Fibroblast of lung (primary cell): Measurements from ENCODE around the gene SRGAP2B. TPM values are rescaled to one million over a fixed set of nuclear protein-coding genes. Genes with fewer than 3 reads are reported as not detected.
"Not testable (repeated sequence)": the region's sequence is repeated elsewhere in the genome, so short reads cannot be mapped to it uniquely, and the experiment has no call there.

Source experiments
- DNase-seq, 2 donors: peaks; one replicate each; pipeline versions ENCODE4 v3.0.0 to v3.0.0-alpha.2; 2010; ENCODE audit warnings: low read depth in 2 of 2
- H2AFZ ChIP-seq: 2 replicates; pipeline ENCODE4 v1.5.1; 2012; ENCODE audit warnings: low read length, control low read depth, inconsistent platforms
- H3K27ac ChIP-seq: 2 replicates; pipeline ENCODE4 v1.5.1; 2011; ENCODE audit warnings: low read length, control low read depth; ENCODE audit not compliant: insufficient read depth
- H3K27me3 ChIP-seq: 2 replicates; pipeline ENCODE4 v1.5.1; 2011; ENCODE audit warnings: mild to moderate bottlenecking, low read length; ENCODE audit not compliant: control insufficient read depth, insufficient read depth
- H3K36me3 ChIP-seq: 2 replicates; pipeline ENCODE4 v1.5.1; 2011; ENCODE audit warnings: low read length; ENCODE audit not compliant: control insufficient read depth, insufficient read depth
- H3K4me1 ChIP-seq: 2 replicates; pipeline ENCODE4 v1.5.1; 2011; ENCODE audit warnings: low read length; ENCODE audit not compliant: control insufficient read depth, insufficient read depth; ENCODE audit errors: extremely low read depth
- H3K4me2 ChIP-seq: 2 replicates; pipeline ENCODE4 v1.5.1; 2011; ENCODE audit warnings: low read length, control low read depth; ENCODE audit not compliant: insufficient read depth; ENCODE audit errors: extremely low read depth
- H3K4me3 ChIP-seq, 4 experiments: fragments of 200-600 bp in 1 of 4; sonication (generic) in 1 of 4; replicated peaks in 1 of 4; 2 replicates each; pipeline ENCODE4 v1.5.1; 2011 to 2016; ENCODE audit warnings: low read length in 4 of 4, low read depth in 3 of 4, mild to moderate bottlenecking in 3 of 4, control low read depth in 2 of 4, inconsistent platforms in 1 of 4, mixed read lengths in 1 of 4; ENCODE audit not compliant: insufficient read depth in 1 of 4; ENCODE audit errors: control extremely low read depth in 1 of 4
- H3K79me2 ChIP-seq: 2 replicates; pipeline ENCODE4 v1.5.1; 2012; ENCODE audit warnings: mild to moderate bottlenecking, low read length, inconsistent platforms; ENCODE audit not compliant: control insufficient read depth, insufficient read depth
- H3K9ac ChIP-seq: 2 replicates; pipeline ENCODE4 v1.5.1; 2011; ENCODE audit warnings: mild to moderate bottlenecking, low read length, control low read depth; ENCODE audit not compliant: insufficient read depth
- H3K9me3 ChIP-seq: 2 replicates; pipeline ENCODE4 v1.5.1; 2012; ENCODE audit warnings: low read depth, low read length; ENCODE audit not compliant: control insufficient read depth, insufficient read depth
- H4K20me1 ChIP-seq: 2 replicates; pipeline ENCODE4 v1.5.1; 2011; ENCODE audit warnings: low read length; ENCODE audit not compliant: control insufficient read depth, insufficient read depth; ENCODE audit errors: extremely low read depth
- polyA plus RNA-seq, 2 donors: library from polyadenylated mRNA; depleted of rRNA in 1 of 2; stranded (reverse) in 1 of 2; unstranded in 1 of 2; fragments of >200 nt; gene quantifications; 2 replicates each; pipeline ENCODE4 v1.2.1, GENCODE V29; 2011 to 2012; ENCODE audit warnings: missing spikeins in 1 of 2
- total RNA-seq: library from RNA; depleted of rRNA; stranded (reverse); fragments of >200 nt; gene quantifications from 2 replicates; pipeline ENCODE4 v1.2.1, GENCODE V29; 2014

Gene SRGAP2B
- total and polyA plus RNA-seq, 2 donors (not counting 1 experiment from before 2014, with no cell fraction given): 24.8 to 32.7 TPM

GRCh38 chr1:145021749-145022148, 73.4 kb downstream of the SRGAP2B start:
- not testable (repeated sequence) for H3K4me3 ChIP-seq, H3K9me3 ChIP-seq, DNase-seq, H3K4me2 ChIP-seq, H3K4me1 ChIP-seq, H3K36me3 ChIP-seq, H3K27ac ChIP-seq, H3K9ac ChIP-seq, H4K20me1 ChIP-seq, H3K27me3 ChIP-seq, H3K79me2 ChIP-seq, H2AFZ ChIP-seq

DNA sequence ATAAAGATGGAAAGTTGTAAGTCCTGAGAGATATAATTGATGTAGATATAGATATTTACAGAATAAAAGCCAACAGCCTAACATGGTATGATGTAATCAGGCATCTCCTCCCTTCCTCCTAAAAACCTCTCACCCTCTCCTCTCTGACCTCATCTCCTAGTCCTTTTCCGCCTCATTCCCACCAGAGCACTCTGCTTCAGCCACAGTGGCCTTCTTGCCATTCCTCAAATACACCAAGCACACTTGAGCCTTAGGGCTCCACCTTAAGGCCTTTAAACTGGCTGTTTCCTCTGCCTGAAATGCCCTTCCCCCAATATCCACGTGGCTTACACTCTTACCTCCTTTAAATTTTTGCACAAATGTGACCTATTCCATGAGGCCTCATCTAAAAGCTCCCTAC, 75.4 kb downstream of the SRGAP2B start:
- H3K4me1 ChIP-seq, DNase-seq: not testable (repeated sequence)

GRCh38 chr1:145017725-145018124, 77.4 kb downstream of the SRGAP2B start:
- not testable (repeated sequence) for H3K9me3 ChIP-seq, DNase-seq, H3K4me2 ChIP-seq, H3K9ac ChIP-seq, H3K27me3 ChIP-seq, H3K4me1 ChIP-seq, H4K20me1 ChIP-seq, H2AFZ ChIP-seq, H3K36me3 ChIP-seq, H3K79me2 ChIP-seq, H3K27ac ChIP-seq, H3K4me3 ChIP-seq

More for the DNA sequence above, 75.4 kb downstream of the SRGAP2B start:
- not testable (repeated sequence) for H3K4me3 ChIP-seq, H3K9me3 ChIP-seq, H3K4me2 ChIP-seq, H3K36me3 ChIP-seq, H3K27me3 ChIP-seq, H2AFZ ChIP-seq, H4K20me1 ChIP-seq, H3K79me2 ChIP-seq, H3K27ac ChIP-seq, H3K9ac ChIP-seq

- H3K9me3 ChIP-seq, H3K4me1 ChIP-seq, H2AFZ ChIP-seq, H4K20me1 ChIP-seq, DNase-seq, H3K4me2 ChIP-seq, H3K27me3 ChIP-seq, H3K27ac ChIP-seq, H3K9ac ChIP-seq, H3K79me2 ChIP-seq, H3K4me3 ChIP-seq, H3K36me3 ChIP-seq: not testable (repeated sequence)
Observed at GRCh38 chr1:145016492-145016862, 78.7 kb downstream of the SRGAP2B start.

GRCh38 chr1:145015744-145016491, 79.2 kb downstream of the SRGAP2B start:
- not testable (repeated sequence) for DNase-seq, H3K27me3 ChIP-seq, H4K20me1 ChIP-seq, H3K27ac ChIP-seq, H3K4me3 ChIP-seq, H3K9me3 ChIP-seq, H3K4me1 ChIP-seq, H3K4me2 ChIP-seq, H3K79me2 ChIP-seq, H2AFZ ChIP-seq, H3K9ac ChIP-seq, H3K36me3 ChIP-seq

DNA sequence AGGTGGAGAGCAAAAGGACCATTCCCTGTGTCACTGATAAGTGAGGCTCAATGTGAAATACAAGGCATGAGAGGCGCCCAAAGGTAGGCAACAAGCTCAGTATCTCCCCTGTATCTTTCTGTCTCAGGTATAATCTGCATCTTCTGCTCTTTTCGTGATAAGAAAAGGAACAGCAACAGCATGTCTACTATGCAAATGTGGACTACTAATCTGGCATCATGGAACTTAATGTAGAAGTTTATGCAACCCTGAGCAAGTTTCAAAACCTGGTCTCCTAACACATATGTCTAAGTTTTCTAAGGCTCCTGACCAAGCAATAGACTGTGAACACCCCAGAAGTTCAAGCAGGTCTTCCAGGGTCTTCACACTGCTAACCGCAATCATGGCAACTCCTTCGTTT, 81.8 kb downstream of the SRGAP2B start:
- not testable (repeated sequence) for H3K9ac ChIP-seq, H2AFZ ChIP-seq, H3K27ac ChIP-seq, H3K9me3 ChIP-seq, H3K4me2 ChIP-seq, H3K79me2 ChIP-seq, DNase-seq, H3K36me3 ChIP-seq, H4K20me1 ChIP-seq, H3K27me3 ChIP-seq, H3K4me3 ChIP-seq, H3K4me1 ChIP-seq

DNA sequence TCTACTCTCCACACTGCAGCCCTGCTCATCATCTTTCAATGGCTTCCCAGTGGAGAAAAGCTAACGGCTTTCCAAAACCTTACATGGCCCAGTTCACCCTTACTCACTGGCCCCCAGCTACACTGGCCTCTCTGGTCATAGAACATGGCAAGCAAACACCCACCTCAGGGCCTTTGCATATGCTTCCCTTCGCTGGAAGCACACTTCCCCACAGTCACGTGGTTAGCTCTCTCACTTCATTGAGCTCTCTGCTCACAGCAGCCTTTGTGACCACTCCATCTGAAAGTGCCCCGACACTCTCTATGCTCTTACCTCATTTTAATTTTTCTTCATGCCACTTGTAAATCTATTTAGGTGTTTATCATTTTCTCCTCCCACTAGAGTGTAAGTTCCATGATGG, 83.3 kb downstream of the SRGAP2B start:
- H3K27me3 ChIP-seq, H3K79me2 ChIP-seq, H3K9ac ChIP-seq, H3K4me1 ChIP-seq, H3K9me3 ChIP-seq, H3K4me3 ChIP-seq, H2AFZ ChIP-seq, H3K4me2 ChIP-seq, H4K20me1 ChIP-seq, H3K27ac ChIP-seq, H3K36me3 ChIP-seq, DNase-seq: not testable (repeated sequence)
